Epithelial cell of esophagus (primary cell): ENCODE measurements around the gene RNF223.

Experiments used
- DNase-seq: peaks from one replicate; pipeline ENCODE4 v3.0.0; 2010; ENCODE audit warnings: low read depth
- H3K4me3 ChIP-seq: 2 replicates; pipeline ENCODE4 v1.5.1; 2011; ENCODE audit warnings: mild to moderate bottlenecking, low read length, control low read depth
- TF ChIP-seq, protein P1 (sequence below): IDR thresholded peaks from 2 replicates; pipeline ENCODE4 v1.5.1; 2011; ENCODE audit warnings: low read depth, mild to moderate bottlenecking, low read length, control low read depth, inconsistent platforms; ENCODE audit not compliant: insufficient read depth; ENCODE audit errors: missing control alignments

Gene RNF223

GRCh38 chr1:1073743-1074587 is at the start of gene RNF223:
RNF223 (minus strand) TSS chr1:1074306; CDS start chr1:1072566, 1,740 bp downstream.
- peak; percentile 75 for DNase-seq
- H3K4me3 ChIP-seq: no peak within 1 kb of the TSS
- TF ChIP-seq, protein P1, sequence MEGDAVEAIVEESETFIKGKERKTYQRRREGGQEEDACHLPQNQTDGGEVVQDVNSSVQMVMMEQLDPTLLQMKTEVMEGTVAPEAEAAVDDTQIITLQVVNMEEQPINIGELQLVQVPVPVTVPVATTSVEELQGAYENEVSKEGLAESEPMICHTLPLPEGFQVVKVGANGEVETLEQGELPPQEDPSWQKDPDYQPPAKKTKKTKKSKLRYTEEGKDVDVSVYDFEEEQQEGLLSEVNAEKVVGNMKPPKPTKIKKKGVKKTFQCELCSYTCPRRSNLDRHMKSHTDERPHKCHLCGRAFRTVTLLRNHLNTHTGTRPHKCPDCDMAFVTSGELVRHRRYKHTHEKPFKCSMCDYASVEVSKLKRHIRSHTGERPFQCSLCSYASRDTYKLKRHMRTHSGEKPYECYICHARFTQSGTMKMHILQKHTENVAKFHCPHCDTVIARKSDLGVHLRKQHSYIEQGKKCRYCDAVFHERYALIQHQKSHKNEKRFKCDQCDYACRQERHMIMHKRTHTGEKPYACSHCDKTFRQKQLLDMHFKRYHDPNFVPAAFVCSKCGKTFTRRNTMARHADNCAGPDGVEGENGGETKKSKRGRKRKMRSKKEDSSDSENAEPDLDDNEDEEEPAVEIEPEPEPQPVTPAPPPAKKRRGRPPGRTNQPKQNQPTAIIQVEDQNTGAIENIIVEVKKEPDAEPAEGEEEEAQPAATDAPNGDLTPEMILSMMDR: no peak

- H3K4me3 ChIP-seq: no peak overlapping the region
- DNase-seq: no peak
- TF ChIP-seq, protein P1: no peak
These were observed 48.9 kb upstream of the RNF223 start for GRCh38 chr1:1122981-1123480.

DNA sequence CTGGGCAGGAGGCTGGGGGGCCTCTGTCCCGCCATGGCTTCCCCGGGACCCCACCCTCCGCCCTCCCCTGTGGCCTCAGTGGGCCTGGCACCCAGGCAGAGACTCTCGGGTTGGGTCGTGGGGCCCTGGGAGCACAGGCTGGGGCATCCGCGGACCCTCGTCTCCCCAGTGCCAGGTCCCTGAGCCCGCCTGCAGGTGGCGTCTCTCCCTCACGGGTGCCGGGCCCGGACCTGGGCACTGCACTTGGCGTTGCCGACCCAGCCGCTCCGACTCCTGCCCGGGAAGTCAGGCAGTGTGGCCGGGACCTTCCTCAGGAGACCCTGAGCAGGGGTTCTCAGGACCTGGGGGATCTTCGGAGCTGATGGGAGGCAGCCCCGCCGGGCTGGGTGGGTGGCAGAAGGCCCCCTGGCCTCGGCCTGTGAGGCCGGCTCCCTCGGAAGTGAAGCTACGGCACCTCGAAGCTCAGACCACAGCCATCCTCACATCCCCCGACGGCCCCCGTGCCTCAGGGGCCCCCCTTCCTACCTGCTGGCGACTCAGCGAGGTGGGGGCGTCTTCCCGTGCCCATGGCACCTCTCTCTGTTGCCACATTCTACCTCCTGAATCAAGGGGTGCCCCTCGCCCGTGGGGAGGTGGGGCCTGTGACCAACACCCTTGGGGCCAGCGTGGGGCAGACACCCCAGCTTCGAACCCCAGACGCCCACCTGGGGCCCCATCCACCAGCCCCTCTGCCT is 48.1 kb upstream of the RNF223 start:
- peak; percentile 74 for DNase-seq
- H3K4me3 ChIP-seq: no peak overlapping the region

GRCh38 chr1:1121611-1122077 is 47.5 kb upstream of the RNF223 start:
- no peak overlapping the region for H3K4me3 ChIP-seq

More for the DNA sequence above, 48.1 kb upstream of the RNF223 start:
- TF ChIP-seq, protein P1: peak; percentile 75

GRCh38 chr1:1120866-1121591 is 46.9 kb upstream of the RNF223 start:
- TF ChIP-seq, protein P1: no peak
- DNase-seq: no peak
- H3K4me3 ChIP-seq: no peak overlapping the region

More at GRCh38 chr1:1121611-1122077, 47.5 kb upstream of the RNF223 start:
- DNase-seq: no peak
- TF ChIP-seq, protein P1: no peak

- no peak overlapping the region for H3K4me3 ChIP-seq
- no peak for DNase-seq
- TF ChIP-seq, protein P1: no peak
These were observed 46.0 kb upstream of the RNF223 start for GRCh38 chr1:1120096-1120495.
